Measurements from ENCODE around the gene COQ8A. TPM values are rescaled to one million over a fixed set of nuclear protein-coding genes. Genes with fewer than 3 reads are reported as not detected.
"Not testable (repeated sequence)": the region's sequence is repeated elsewhere in the genome, so short reads cannot be mapped to it uniquely, and the experiment has no call there.

COQ8A gene
- total and polyA plus RNA-seq, 5 experiments from 2014 or later: 37.7 to 78.6 (median 74.2) TPM

DNA sequence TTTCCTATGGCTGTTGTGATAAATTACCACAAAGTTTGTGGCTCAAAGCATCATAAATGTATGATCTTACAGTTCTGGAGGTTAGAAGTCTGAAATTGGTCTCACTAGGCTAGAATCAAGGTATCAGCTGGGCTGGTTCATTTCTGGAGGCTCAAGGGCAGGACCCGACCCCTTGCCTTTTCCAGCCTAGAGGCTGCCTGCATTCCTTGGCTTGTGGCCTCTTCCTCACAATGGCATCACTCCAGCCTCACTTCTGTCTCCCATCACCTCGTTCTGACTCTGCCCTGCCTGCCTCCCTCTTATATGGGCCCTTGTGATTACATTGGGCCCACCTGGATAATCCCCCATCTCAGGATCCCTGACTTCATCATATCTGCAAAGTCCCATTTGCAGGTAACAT, 8.0 kb downstream of the COQ8A start:
- POLR2A ChIA-PET: interaction anchor here (3.9 kb wide), 1 partner anchor 8 kb away, joined by 19 read pairs; the partner anchor contains the start of gene COQ8A
- H3K4me1 Mint-ChIP-seq: peaks cover 49 to 81% (median 72%) of the 10 kb centered on the region in 4 donors
- peaks cover 0 to 4% (median 0%) of the 10 kb centered on the region in 9 donors for H3K9me3 Mint-ChIP-seq
- H3K27ac Mint-ChIP-seq: peak overlapping the region in 1 of 10 donors; percentile 67
- no peak overlapping the region for H3K4me3 Mint-ChIP-seq
- H3K27me3 Mint-ChIP-seq: no peaks in the 10 kb centered on the region
- ATAC-seq: no peak
- H3K36me3 Mint-ChIP-seq: peaks cover 4 to 9% (median 5%) of the 10 kb centered on the region in 3 donors
- DNase-seq: no peak

DNA sequence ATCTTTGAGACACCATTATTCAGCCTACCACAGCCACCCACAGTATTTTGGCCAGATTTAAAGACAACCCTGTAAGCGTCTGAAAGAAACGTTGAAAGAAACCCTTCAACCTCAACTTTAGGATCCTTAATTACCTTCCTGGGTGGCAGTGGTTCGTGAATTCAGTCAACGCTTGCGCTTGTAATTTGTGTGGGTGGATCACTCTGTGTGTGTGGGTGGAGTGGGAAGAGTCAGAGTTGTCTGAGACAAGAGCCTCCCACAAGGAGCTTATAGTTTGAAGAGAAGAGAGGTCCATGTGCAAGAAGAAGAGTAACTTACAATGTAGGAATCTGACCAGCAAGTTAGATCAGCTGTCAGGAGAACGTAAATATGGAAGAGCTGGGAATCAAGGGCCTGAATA, 8.4 kb downstream of the COQ8A start:
- peaks cover 49 to 81% (median 71%) of the 10 kb centered on the region in 4 donors for H3K4me1 Mint-ChIP-seq
- no peaks in the 10 kb centered on the region for H3K27me3 Mint-ChIP-seq
- peaks cover 0 to 4% (median 0%) of the 10 kb centered on the region in 9 donors for H3K9me3 Mint-ChIP-seq
- H3K4me3 Mint-ChIP-seq: no peak overlapping the region
- DNase-seq (no peak), ATAC-seq (no peak)
- H3K36me3 Mint-ChIP-seq: peaks cover 4 to 10% (median 5%) of the 10 kb centered on the region in 3 donors
- POLR2A ChIA-PET: interaction anchor here (3.9 kb wide), 1 partner anchor 8 kb away, joined by 19 read pairs; the partner anchor contains the start of gene COQ8A
- H3K27ac Mint-ChIP-seq: peak overlapping the region in 2 of 10 donors; percentile 67 to 68

DNA sequence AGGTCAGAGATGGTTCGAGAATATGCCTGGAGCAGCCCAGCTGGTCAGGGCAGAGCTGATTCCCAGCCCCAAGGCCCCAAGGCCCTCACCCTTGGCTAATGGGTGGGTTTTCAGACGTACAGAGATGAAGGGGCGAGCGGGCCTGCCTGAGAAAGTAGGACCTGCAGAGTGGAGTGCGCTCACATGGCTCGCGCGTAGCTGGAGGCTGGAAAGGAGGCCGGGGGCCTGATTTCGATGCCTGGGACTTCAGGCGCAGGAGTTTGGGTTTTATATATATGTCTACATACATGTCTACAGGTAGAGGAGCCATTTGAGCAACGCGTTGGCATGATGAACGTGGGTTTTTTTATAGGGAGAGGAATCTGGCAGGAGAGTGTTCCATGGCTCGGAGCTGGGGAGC, 8.9 kb downstream of the COQ8A start:
- H3K36me3 Mint-ChIP-seq: peaks cover 4 to 12% (median 5%) of the 10 kb centered on the region in 3 donors
- ATAC-seq (no peak), DNase-seq (no peak)
- H3K4me1 Mint-ChIP-seq: peaks cover 44 to 80% (median 69%) of the 10 kb centered on the region in 4 donors
- no peaks in the 10 kb centered on the region for H3K27me3 Mint-ChIP-seq
- peak overlapping the region in 1 of 10 donors; percentile 10 for H3K4me3 Mint-ChIP-seq
- peak overlapping the region in 1 of 10 donors; percentile 67 for H3K27ac Mint-ChIP-seq
- peaks cover 0 to 4% (median 0%) of the 10 kb centered on the region in 9 donors for H3K9me3 Mint-ChIP-seq
- POLR2A ChIA-PET: interaction anchor here (3.9 kb wide), 1 partner anchor 9 kb away, joined by 19 read pairs; the partner anchor contains the start of gene COQ8A

DNA sequence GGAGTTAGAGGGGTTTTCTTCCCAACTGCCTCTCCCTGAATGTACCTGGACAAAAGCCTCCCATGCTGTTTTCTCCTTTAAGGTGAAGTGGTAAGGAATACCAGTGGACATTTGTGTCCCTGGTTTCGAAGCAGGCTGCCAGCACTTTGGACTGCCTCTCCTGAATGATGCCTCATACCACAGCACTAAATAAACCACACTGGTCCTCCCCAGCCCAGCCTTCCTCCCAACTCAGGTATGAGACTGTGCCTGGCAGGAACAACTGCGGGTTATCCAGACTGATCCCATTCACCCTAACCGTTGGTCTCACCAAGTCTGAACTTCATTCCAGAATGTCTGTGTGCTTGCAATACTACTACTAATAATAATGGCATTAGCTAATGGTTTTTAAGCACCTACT, 9.3 kb downstream of the COQ8A start:
- Mint-ChIP-seq H3K4me1 (peaks cover 40 to 80% (median 68%) of the 10 kb centered on the region in 4 donors), H3K4me3 (peak overlapping the region in 1 of 10 donors; percentile 9), H3K9me3 (peaks cover 0 to 4% (median 0%) of the 10 kb centered on the region in 9 donors), H3K36me3 (peaks cover 4 to 9% (median 5%) of the 10 kb centered on the region in 3 donors), H3K27ac (no peak overlapping the region), H3K27me3 (no peaks in the 10 kb centered on the region)
- ATAC-seq (no peak), DNase-seq (no peak)
- POLR2A ChIA-PET: interaction anchor here (0.7 to 3.9 kb wide), 2 partner anchors 9 to 323 kb away, joined by 3 to 19 read pairs; partner anchors contain the start of gene COQ8A

DNA sequence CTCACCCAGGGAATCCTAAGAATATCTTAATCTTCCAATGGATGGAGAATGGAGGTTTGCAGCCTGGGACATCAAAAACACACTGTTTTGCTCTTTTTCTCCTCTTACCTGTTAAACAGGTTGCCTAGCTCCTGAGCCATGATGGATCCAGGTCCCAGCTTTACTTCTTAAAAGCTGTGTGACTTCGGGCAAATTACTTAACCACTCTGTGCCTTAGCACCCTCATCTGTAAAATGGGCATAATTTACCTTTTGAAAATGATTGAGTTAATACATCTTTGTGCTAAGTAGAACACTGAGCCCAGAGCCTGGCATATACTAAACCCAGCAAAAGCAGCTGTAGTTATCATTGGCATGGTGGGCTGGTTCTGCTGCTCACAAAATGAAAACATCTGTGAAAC, 10.2 kb downstream of the COQ8A start:
- Mint-ChIP-seq H3K9me3 (peaks cover 0 to 4% (median 0%) of the 10 kb centered on the region in 9 donors), H3K4me3 (no peak overlapping the region), H3K4me1 (peaks cover 39 to 79% (median 67%) of the 10 kb centered on the region in 4 donors), H3K27ac (peak overlapping the region in 1 of 10 donors; percentile 29), H3K36me3 (peaks cover 5 to 8% (median 6%) of the 10 kb centered on the region in 3 donors), H3K27me3 (no peaks in the 10 kb centered on the region)
- POLR2A ChIA-PET: interaction anchor here (0.7 to 3.9 kb wide), 2 partner anchors 10 to 324 kb away, joined by 3 to 19 read pairs; partner anchors contain the start of gene COQ8A
- no peak for DNase-seq
- ATAC-seq: no peak

DNA sequence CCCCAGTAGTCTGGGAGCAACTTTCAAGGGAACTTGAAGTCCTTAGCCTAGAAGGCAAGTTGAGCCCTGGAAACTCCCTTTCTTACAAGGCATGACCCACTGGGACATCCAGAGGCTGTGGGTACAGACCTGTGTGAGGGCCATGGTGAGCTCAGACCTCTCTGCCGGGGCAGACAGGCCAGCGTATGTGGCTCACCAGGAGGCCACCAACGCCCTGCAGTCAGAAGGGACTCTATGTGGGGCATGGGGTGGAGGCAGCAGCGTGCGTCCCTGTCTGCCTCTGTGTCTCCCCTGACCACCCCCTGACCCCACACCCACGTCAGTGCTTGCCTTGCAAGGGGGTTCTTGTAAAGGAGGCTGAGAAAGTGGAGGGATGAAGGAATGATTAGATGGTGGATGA, 10.8 kb downstream of the COQ8A start:
- ATAC-seq (no peak), DNase-seq (no peak)
- H3K9me3 Mint-ChIP-seq: peaks cover 0 to 4% (median 0%) of the 10 kb centered on the region in 9 donors
- peaks cover 5 to 8% (median 6%) of the 10 kb centered on the region in 3 donors for H3K36me3 Mint-ChIP-seq
- POLR2A ChIA-PET: interaction anchor here (3.9 kb wide), 1 partner anchor 11 kb away, joined by 19 read pairs; the partner anchor contains the start of gene COQ8A
- no peak overlapping the region for H3K4me3 Mint-ChIP-seq
- H3K4me1 Mint-ChIP-seq: peaks cover 37 to 74% (median 63%) of the 10 kb centered on the region in 4 donors
- peak overlapping the region in 3 of 10 donors; percentile 4 to 70 (median 62) for H3K27ac Mint-ChIP-seq
- no peaks in the 10 kb centered on the region for H3K27me3 Mint-ChIP-seq

DNA sequence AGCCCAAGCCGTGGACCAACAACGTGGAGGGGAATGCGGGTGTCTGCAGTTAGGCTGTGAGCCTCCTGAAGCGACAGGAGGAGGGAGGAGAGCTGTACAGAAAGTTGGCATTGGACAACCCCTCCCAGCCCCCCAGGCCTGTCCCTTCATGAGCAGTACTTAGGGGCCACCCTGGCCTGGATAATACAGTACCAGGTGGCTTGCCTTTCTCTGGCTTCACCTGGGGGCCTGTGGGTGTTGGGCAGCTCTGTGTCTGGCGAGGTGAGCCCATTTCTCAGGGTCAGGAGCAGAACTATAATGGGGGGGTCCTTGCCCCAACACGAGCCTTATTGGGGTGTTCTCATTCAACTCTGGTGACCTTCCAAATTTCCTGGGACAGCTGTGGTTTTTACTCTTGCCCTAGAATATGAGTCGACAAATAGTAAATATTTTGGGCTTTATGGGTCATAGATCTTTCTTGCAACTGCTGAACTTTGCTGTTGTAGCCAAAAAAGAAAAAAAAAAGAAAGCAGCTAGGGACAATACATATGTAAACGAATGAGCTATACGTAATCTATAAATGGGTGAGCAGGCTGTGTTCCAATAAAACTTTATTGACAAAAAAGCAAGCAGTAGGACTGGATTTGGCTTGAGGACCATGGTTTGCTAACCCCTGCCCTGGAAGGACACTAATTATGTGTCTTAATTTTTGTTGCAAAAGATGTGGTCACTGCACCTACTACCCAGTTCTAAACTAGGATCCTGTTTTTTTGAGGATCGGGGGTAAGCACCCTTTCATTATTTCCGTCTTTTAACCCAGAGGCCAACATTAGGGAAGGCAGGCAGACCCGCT, 11.4 kb downstream of the COQ8A start:
- no peaks in the 10 kb centered on the region for H3K27me3 Mint-ChIP-seq
- peaks cover 0 to 4% (median 0%) of the 10 kb centered on the region in 9 donors for H3K9me3 Mint-ChIP-seq
- H3K27ac Mint-ChIP-seq: peak overlapping the region in 4 of 10 donors; percentile 4 to 70 (median 40)
- H3K36me3 Mint-ChIP-seq: peaks cover 5 to 8% (median 6%) of the 10 kb centered on the region in 3 donors
- ATAC-seq (no peak), DNase-seq (no peak)
- H3K4me3 Mint-ChIP-seq: no peak overlapping the region
- H3K4me1 Mint-ChIP-seq: peaks cover 31 to 67% (median 57%) of the 10 kb centered on the region in 4 donors
- POLR2A ChIA-PET: interaction anchor here (3.9 kb wide), 1 partner anchor 11 kb away, joined by 19 read pairs; the partner anchor contains the start of gene COQ8A

DNA sequence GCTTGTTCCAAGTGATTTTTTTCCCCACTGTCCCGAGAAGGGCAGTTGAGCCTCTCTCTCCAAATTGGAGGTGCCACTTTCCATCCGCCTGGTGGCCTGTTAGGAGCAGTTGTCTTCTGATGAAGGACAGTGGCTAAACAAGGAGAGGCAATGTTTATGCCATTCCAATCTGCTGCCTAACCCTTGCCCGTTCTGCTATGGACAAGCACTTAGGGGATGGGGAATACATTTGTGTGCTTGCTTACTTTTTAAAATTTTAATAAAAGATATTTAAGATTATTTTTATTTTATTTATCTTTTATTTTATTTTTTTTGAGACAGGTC, 12.0 kb downstream of the COQ8A start:
- Mint-ChIP-seq H3K27me3 (no peaks in the 10 kb centered on the region), H3K36me3 (peaks cover 5 to 8% (median 6%) of the 10 kb centered on the region in 3 donors), H3K9me3 (peaks cover 0 to 4% (median 0%) of the 10 kb centered on the region in 9 donors), H3K27ac (peak overlapping the region in 1 of 10 donors; percentile 29), H3K4me3 (no peak overlapping the region), H3K4me1 (peaks cover 26 to 64% (median 52%) of the 10 kb centered on the region in 4 donors)
- POLR2A ChIA-PET: interaction anchor here (3.9 kb wide), 1 partner anchor 12 kb away, joined by 19 read pairs; the partner anchor contains the start of gene COQ8A
- ATAC-seq (no peak), DNase-seq (no peak)

DNA sequence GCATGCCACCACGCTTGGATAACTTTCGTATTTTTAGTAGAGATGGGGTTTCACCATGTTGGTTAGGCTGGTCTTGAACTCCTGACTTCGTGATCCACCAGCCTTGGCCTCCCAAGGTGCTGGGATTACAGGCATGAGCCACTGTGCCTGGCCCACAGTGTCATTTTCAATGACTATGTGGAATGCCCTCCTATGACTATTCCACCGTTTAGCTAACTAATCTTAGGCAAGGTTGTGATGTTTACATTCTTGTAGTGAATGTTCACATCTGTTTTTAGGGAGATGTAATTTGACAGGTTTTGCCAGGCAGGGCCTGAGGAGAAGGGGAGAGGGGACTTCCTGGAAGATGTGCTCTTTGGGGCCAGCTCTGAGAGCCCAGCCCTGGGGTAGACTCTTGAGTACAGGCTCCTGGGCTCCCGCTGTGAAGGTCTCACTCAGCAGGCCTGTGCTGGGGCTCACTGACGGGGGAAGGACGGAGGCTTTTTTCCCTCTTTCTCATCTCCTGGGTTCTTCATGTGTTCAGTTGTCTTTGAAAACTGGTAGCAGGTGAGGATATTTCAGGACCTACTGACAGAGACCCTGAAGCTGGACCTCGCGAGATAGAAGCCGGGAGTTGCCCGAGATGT, 13.2 kb downstream of the COQ8A start:
- DNase-seq: no peak
- ATAC-seq: no peak
- Mint-ChIP-seq H3K9me3 (peaks cover 0 to 1% (median 0%) of the 10 kb centered on the region in 9 donors), H3K4me3 (no peak overlapping the region), H3K36me3 (peaks cover 2 to 8% (median 6%) of the 10 kb centered on the region in 3 donors), H3K27me3 (no peaks in the 10 kb centered on the region), H3K27ac (peak overlapping the region in 1 of 10 donors; percentile 15), H3K4me1 (peaks cover 31 to 70% (median 58%) of the 10 kb centered on the region in 4 donors)
- POLR2A ChIA-PET: no interaction called here

DNA sequence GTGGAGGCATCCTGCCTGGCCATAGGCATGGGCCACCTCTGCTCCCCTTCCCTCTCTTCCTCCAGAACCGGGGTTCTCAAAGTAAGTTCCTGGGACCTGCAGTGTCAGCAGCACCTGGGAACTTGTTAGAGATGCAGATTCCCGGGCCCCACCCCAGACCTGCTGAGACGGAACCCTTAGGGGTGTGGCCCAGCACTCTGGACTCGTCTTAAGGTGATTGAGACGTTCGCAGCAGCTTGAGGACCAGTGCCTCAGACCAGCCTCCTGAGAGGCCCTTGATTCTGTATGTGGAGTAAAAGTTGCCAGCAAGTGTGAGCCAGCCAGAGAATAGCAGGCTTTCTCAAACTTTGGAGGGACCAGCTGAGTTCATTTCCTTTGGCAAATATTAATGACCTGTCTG, 14.2 kb downstream of the COQ8A start:
- peaks cover 29 to 70% (median 61%) of the 10 kb centered on the region in 4 donors for H3K4me1 Mint-ChIP-seq
- peaks cover 0 to 2% (median 0%) of the 10 kb centered on the region in 9 donors for H3K9me3 Mint-ChIP-seq
- ATAC-seq (no peak), DNase-seq (no peak)
- H3K4me3 Mint-ChIP-seq: no peak overlapping the region
- H3K36me3 Mint-ChIP-seq: peaks cover 0 to 6% (median 6%) of the 10 kb centered on the region in 3 donors
- H3K27ac Mint-ChIP-seq: peak overlapping the region in 4 of 10 donors; percentile 0 to 85 (median 62)
- POLR2A ChIA-PET: no interaction called here
- no peaks in the 10 kb centered on the region for H3K27me3 Mint-ChIP-seq

DNA sequence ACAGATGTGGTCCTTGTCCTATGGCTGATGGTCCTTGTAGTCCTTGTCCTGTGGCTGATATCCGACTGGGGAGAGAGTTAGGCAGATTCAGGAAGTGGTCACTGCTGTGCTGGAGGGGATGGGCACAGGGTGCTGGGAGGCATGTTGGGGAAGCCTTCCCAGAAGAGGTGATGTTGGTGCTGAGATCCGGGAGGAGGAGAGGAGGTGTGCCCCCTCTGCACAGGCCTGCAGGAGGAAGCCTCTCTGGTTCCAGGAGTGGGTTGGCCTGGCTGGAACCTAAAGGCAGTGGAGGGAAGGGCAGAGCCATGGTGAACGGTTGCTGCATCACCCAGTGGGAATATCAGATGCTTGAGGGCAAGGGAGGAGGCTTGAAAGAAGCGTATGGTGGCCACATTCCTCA, 14.7 kb downstream of the COQ8A start:
- H3K27me3 Mint-ChIP-seq: no peaks in the 10 kb centered on the region
- ATAC-seq: no peak
- peaks cover 0 to 6% (median 6%) of the 10 kb centered on the region in 3 donors for H3K36me3 Mint-ChIP-seq
- no peak overlapping the region for H3K4me3 Mint-ChIP-seq
- DNase-seq: no peak
- POLR2A ChIA-PET: no interaction called here
- peak overlapping the region in 4 of 10 donors; percentile 0 to 85 (median 62) for H3K27ac Mint-ChIP-seq
- peaks cover 32 to 72% (median 62%) of the 10 kb centered on the region in 4 donors for H3K4me1 Mint-ChIP-seq
- peaks cover 0 to 3% (median 0%) of the 10 kb centered on the region in 9 donors for H3K9me3 Mint-ChIP-seq

DNA sequence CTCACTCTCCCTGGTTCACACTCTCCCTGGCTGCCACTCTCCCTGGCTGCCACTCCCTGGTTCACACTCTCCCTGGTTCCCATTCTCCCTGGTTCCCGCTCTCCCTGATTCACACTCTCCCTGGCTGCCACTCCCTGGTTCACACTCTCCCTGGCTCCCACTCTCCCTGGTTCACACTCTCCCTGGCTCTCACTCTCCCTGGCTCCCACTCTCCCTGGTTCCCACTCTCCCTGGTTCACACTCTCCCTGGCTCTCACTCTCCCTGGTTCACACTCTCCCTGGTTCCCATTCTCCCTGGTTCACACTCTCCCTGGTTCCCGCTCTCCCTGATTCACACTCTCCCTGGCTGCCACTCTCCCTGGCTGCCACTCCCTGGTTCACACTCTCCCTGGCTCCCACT, 15.8 kb downstream of the COQ8A start:
- ATAC-seq, H3K27me3 Mint-ChIP-seq, DNase-seq, H3K9me3 Mint-ChIP-seq, H3K36me3 Mint-ChIP-seq, H3K27ac Mint-ChIP-seq, POLR2A ChIA-PET, H3K4me3 Mint-ChIP-seq: not testable (repeated sequence)
- peaks cover 30 to 65% (median 56%) of the 10 kb centered on the region in 4 donors for H3K4me1 Mint-ChIP-seq
